Astrocyte of the cerebellum (primary cell): ENCODE results near the gene THOC1.

Source experiments
- DNase-seq: peaks from one replicate; pipeline ENCODE4 v3.0.0-alpha.2; 2011; ENCODE audit warnings: low read depth
- H3K4me3 ChIP-seq: 2 replicates; pipeline ENCODE4 v1.5.1; 2011; ENCODE audit warnings: mild to moderate bottlenecking, low read depth, low read length, moderate library complexity
- in situ Hi-C: cut with HindIII; loops from 2 replicates; pipeline ENCODE4 v1.10.0; 2017; ENCODE audit warnings: low sequenced_read_pairs
- TF ChIP-seq, protein P1 (sequence below): IDR thresholded peaks from 2 replicates; pipeline ENCODE4 v1.5.1; 2012; ENCODE audit warnings: low read length, low read depth, moderate library complexity, mild to moderate bottlenecking; ENCODE audit errors: missing control alignments

Gene THOC1

DNA sequence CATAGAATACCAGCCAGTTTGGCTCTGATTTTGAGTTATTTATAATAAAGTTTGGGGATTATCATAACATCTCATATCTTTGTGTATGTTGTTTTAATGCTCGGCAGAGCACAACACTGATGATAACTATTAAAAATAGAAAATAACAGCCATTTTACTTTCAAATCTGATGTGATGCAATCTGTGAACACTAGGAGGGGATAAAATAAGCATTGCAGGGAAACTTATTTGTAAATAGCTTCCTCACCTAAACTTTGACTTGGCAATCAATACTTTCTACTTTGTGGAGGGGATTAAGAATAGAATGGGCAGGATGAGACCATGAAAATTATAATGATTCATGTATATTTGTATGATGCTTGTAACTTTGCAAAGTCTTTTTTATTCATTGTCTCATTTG lies 55.1 kb downstream of the THOC1 start:
- in situ Hi-C loops = no loop called here
- TF ChIP-seq, protein P1, sequence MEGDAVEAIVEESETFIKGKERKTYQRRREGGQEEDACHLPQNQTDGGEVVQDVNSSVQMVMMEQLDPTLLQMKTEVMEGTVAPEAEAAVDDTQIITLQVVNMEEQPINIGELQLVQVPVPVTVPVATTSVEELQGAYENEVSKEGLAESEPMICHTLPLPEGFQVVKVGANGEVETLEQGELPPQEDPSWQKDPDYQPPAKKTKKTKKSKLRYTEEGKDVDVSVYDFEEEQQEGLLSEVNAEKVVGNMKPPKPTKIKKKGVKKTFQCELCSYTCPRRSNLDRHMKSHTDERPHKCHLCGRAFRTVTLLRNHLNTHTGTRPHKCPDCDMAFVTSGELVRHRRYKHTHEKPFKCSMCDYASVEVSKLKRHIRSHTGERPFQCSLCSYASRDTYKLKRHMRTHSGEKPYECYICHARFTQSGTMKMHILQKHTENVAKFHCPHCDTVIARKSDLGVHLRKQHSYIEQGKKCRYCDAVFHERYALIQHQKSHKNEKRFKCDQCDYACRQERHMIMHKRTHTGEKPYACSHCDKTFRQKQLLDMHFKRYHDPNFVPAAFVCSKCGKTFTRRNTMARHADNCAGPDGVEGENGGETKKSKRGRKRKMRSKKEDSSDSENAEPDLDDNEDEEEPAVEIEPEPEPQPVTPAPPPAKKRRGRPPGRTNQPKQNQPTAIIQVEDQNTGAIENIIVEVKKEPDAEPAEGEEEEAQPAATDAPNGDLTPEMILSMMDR = no peak
- H3K4me3 ChIP-seq = no peak overlapping the region
- DNase-seq = no peak

DNA sequence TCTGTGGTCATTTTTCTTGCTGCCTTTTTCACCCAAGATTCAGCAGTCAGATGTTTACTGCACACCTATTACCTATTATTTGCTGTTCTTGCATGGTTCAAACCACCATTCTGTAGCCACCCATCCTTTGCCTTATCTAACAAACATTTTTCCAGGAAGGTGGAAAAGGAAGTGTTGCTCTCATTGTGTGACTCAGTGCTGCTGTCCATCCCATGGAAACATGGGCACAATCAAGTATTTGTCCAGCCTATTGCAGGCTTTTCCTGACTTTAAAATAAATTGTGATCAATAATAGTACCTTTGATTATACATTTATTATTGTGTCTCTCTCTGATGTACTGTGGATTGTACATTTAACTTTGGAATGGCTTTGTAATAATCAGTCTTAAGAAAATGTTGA lies 56.3 kb downstream of the THOC1 start:
- no peak for DNase-seq
- no peak overlapping the region for H3K4me3 ChIP-seq
- in situ Hi-C loops = no loop called here
- TF ChIP-seq, protein P1 = no peak

DNA sequence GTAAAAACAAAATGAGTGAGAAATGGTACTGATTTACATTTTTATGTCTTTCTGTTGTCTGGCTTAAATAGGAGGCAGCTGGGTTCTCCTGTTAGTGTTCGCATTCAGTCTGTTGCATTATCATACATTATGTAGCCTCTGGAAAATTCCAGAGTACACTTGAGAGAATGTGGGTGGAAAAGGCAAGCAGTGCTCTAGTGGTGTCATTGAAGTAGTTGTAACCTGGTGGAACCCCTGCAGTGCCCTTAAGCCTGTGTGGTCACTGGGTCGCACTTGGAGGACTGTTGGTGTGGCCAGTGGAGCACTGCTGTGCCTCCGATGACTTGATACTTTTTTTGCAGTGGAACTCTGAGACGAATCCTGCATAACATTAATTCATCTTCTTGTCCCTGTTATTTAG lies 57.1 kb downstream of the THOC1 start:
- TF ChIP-seq, protein P1 = no peak
- DNase-seq = no peak
- H3K4me3 ChIP-seq = no peak overlapping the region
- in situ Hi-C loops = no loop called here

DNA sequence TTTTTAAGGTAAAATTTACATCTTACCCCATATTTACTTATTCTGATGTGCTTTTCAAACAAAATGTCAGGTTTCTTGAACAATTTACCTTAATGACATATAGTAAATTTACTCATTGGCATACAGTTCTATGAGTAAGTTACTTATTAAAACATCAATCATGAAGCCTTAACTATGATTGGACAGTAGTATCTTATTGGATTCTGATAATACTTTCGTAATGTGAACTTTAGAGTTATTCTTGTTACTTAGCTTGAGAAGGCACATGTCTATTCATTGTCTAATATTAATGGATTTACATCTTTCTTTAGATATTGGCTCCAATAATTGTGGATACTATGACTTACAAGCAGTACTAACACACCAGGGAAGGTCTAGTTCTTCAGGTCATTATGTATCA lies 57.8 kb downstream of the THOC1 start:
- in situ Hi-C loops = no loop called here
- no peak overlapping the region for H3K4me3 ChIP-seq
- DNase-seq = no peak
- TF ChIP-seq, protein P1 = no peak

DNA sequence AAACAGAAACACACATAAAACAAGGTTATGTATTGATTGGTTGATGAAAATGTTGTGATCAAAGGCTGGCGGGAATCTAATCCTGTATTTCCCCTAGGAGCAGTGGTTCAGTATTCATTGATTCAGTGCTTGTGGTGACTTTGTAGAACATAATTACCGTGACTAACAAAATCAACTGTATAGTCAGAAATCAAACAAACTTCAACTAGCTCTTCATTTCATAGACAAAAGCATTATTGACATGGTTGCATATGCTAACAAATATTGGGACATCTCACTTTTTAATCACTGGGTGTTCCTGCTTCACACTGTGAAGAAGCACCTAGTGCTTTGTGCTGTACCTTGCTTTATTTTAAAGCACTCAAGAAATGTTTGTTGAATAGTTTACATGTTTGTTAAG lies 68.1 kb downstream of the THOC1 start:
- TF ChIP-seq, protein P1 = no peak
- in situ Hi-C loops = no loop called here
- H3K4me3 ChIP-seq = no peak overlapping the region
- DNase-seq = no peak

DNA sequence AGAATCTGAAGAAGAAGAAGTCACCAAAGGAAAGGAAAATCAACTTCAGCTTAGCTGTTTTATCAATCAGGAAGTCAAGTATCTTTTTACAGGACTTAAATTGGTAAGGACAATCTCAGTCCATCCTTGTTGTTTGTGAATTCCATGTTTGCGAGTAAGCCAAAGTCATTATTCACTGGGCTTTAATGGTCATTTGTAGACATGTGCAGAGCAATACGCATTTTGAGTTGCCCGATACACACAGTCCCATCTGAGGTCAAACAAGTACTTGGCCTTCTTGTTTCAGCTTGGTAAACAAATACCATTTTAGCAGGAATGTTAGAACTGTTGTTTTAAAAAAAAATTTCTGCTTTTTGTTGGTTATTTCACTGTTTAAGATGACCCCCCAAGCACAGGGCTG lies 68.6 kb downstream of the THOC1 start:
- H3K4me3 ChIP-seq = no peak overlapping the region
- DNase-seq = no peak
- in situ Hi-C loops = no loop called here
- TF ChIP-seq, protein P1 = no peak

DNA sequence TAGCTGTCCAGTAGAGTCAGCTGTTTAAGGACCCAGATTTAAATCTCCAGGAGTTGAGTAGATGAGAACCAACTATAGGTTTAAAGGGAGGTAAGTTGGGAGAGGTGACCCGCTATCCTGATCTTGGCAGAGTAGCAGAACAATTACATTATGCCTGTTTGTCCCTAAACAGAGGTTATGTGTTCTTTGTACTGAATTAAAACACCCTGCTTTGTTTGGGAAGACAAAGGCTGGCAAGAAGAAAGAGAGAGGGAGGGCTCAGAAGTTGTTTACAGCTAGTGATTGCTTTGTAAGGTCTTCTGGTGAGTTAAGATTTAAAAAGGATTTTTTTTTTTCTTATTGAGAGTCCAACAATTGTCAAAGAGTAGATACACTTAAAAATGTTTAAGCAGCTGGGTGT lies 72.2 kb downstream of the THOC1 start:
- TF ChIP-seq, protein P1 = no peak
- no peak overlapping the region for H3K4me3 ChIP-seq
- DNase-seq = no peak
- in situ Hi-C loops = no loop called here
